ENCODE results near the gene NUCB1. TPM values are rescaled to one million over a fixed set of nuclear protein-coding genes. Genes with fewer than 3 reads are reported as not detected.

Gene NUCB1
- total RNA-seq, 1 experiment from 2014 or later, result 153 TPM

- TF ChIP-seq, protein P1, sequence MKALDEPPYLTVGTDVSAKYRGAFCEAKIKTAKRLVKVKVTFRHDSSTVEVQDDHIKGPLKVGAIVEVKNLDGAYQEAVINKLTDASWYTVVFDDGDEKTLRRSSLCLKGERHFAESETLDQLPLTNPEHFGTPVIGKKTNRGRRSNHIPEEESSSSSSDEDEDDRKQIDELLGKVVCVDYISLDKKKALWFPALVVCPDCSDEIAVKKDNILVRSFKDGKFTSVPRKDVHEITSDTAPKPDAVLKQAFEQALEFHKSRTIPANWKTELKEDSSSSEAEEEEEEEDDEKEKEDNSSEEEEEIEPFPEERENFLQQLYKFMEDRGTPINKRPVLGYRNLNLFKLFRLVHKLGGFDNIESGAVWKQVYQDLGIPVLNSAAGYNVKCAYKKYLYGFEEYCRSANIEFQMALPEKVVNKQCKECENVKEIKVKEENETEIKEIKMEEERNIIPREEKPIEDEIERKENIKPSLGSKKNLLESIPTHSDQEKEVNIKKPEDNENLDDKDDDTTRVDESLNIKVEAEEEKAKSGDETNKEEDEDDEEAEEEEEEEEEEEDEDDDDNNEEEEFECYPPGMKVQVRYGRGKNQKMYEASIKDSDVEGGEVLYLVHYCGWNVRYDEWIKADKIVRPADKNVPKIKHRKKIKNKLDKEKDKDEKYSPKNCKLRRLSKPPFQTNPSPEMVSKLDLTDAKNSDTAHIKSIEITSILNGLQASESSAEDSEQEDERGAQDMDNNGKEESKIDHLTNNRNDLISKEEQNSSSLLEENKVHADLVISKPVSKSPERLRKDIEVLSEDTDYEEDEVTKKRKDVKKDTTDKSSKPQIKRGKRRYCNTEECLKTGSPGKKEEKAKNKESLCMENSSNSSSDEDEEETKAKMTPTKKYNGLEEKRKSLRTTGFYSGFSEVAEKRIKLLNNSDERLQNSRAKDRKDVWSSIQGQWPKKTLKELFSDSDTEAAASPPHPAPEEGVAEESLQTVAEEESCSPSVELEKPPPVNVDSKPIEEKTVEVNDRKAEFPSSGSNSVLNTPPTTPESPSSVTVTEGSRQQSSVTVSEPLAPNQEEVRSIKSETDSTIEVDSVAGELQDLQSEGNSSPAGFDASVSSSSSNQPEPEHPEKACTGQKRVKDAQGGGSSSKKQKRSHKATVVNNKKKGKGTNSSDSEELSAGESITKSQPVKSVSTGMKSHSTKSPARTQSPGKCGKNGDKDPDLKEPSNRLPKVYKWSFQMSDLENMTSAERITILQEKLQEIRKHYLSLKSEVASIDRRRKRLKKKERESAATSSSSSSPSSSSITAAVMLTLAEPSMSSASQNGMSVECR (CRISPR knock-in tag; IDR thresholded peaks at IDR 0.05; ENCODE audit: borderline replicate concordance), result no peak; the same call in 1 of the 2 replicates
- TF ChIP-seq IRF2 (CRISPR knock-in tag; IDR thresholded peaks at IDR 0.05; ENCODE audit: borderline replicate concordance, low read depth), result no peak
- TF ChIP-seq CREM (CRISPR knock-in tag; IDR thresholded peaks at IDR 0.05), result no peak
- TF ChIP-seq MXD4 (CRISPR knock-in tag; IDR thresholded peaks at IDR 0.05; ENCODE audit: borderline replicate concordance), result no peak
- TF ChIP-seq, protein P2, sequence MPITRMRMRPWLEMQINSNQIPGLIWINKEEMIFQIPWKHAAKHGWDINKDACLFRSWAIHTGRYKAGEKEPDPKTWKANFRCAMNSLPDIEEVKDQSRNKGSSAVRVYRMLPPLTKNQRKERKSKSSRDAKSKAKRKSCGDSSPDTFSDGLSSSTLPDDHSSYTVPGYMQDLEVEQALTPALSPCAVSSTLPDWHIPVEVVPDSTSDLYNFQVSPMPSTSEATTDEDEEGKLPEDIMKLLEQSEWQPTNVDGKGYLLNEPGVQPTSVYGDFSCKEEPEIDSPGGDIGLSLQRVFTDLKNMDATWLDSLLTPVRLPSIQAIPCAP (CRISPR knock-in tag; IDR thresholded peaks at IDR 0.05), result no peak
- no peak for TF ChIP-seq ATF2 (CRISPR knock-in tag; IDR thresholded peaks at IDR 0.05; ENCODE audit: borderline replicate concordance, low read depth)
- no peak for TF ChIP-seq ZNF532 (CRISPR knock-in tag; IDR thresholded peaks at IDR 0.05; ENCODE audit: borderline replicate concordance)
- TF ChIP-seq, protein P3, sequence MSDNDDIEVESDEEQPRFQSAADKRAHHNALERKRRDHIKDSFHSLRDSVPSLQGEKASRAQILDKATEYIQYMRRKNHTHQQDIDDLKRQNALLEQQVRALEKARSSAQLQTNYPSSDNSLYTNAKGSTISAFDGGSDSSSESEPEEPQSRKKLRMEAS (CRISPR knock-in tag; IDR thresholded peaks at IDR 0.05), result peak; percentile 41; the same call in 1 of the 2 replicates
- no peak for TF ChIP-seq NR1H2 (CRISPR knock-in tag; IDR thresholded peaks at IDR 0.05)
- TF ChIP-seq FOXJ3 (CRISPR knock-in tag; IDR thresholded peaks at IDR 0.05; ENCODE audit: borderline replicate concordance), result no peak
- TF ChIP-seq ELF4 (CRISPR knock-in tag; IDR thresholded peaks at IDR 0.05; ENCODE audit: low read depth), result no peak
- no peak for TF ChIP-seq JAZF1 (CRISPR knock-in tag; IDR thresholded peaks at IDR 0.05)
- TF ChIP-seq SP1 (CRISPR knock-in tag; conservative IDR thresholded peaks at IDR 0.05), result peak; percentile 88
- no peak for TF ChIP-seq NFATC4 (CRISPR knock-in tag; IDR thresholded peaks at IDR 0.05)
- TF ChIP-seq, protein P4, sequence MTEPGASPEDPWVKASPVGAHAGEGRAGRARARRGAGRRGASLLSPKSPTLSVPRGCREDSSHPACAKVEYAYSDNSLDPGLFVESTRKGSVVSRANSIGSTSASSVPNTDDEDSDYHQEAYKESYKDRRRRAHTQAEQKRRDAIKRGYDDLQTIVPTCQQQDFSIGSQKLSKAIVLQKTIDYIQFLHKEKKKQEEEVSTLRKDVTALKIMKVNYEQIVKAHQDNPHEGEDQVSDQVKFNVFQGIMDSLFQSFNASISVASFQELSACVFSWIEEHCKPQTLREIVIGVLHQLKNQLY (CRISPR knock-in tag; IDR thresholded peaks at IDR 0.05), result no peak
- TF ChIP-seq GTF2I (CRISPR knock-in tag; conservative IDR thresholded peaks at IDR 0.05), result no peak
- TF ChIP-seq GABPB1 (CRISPR knock-in tag; IDR thresholded peaks at IDR 0.05), result peak; percentile 78; the same call in 1 of the 2 replicates
- TF ChIP-seq ZNF423 (CRISPR knock-in tag; IDR thresholded peaks at IDR 0.05), result no peak
- TF ChIP-seq, protein P5, sequence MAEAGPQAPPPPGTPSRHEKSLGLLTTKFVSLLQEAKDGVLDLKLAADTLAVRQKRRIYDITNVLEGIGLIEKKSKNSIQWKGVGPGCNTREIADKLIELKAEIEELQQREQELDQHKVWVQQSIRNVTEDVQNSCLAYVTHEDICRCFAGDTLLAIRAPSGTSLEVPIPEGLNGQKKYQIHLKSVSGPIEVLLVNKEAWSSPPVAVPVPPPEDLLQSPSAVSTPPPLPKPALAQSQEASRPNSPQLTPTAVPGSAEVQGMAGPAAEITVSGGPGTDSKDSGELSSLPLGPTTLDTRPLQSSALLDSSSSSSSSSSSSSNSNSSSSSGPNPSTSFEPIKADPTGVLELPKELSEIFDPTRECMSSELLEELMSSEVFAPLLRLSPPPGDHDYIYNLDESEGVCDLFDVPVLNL (CRISPR knock-in tag; IDR thresholded peaks at IDR 0.05; ENCODE audit: borderline replicate concordance, low read depth), result no peak
- no peak for TF ChIP-seq HMGXB4 (CRISPR knock-in tag; IDR thresholded peaks at IDR 0.05)
- TF ChIP-seq OVOL2 (CRISPR knock-in tag; IDR thresholded peaks at IDR 0.05; ENCODE audit: borderline replicate concordance), result no peak
Measured at GRCh38 chr19:48899781-48900476, at the start of gene NUCB1 (continued).

Measured in WTC11 (cell line).